Muscle layer of duodenum (tissue), 2 donors: ENCODE measurements around the gene RXRA.

ENCODE experiments used
- H3K27ac ChIP-seq: one replicate; pipeline ENCODE4 v1.7.0; 2013; ENCODE audit warnings: mild to moderate bottlenecking, low read length
- H3K27me3 ChIP-seq: one replicate; pipeline ENCODE4 v1.7.0; 2013; ENCODE audit warnings: low read depth, mild to moderate bottlenecking, control low read depth, low read length
- H3K36me3 ChIP-seq, 2 donors: one replicate each; pipeline ENCODE4 v1.7.0; 2013; ENCODE audit warnings: low read length in 2 of 2, control low read depth in 1 of 2, mild to moderate bottlenecking in 1 of 2; ENCODE audit not compliant: insufficient read depth in 2 of 2, control insufficient read depth in 1 of 2
- H3K4me1 ChIP-seq, 2 donors: one replicate each; pipeline ENCODE4 v1.7.0; 2013; ENCODE audit warnings: low read length in 2 of 2, mild to moderate bottlenecking in 2 of 2, control low read depth in 1 of 2, moderate library complexity in 1 of 2; ENCODE audit not compliant: insufficient read depth in 2 of 2, control insufficient read depth in 1 of 2
- H3K4me3 ChIP-seq, 2 donors: one replicate each; pipeline ENCODE4 v1.7.0; 2013; ENCODE audit warnings: low read length in 2 of 2, low read depth in 1 of 2, mild to moderate bottlenecking in 1 of 2
- H3K9me3 ChIP-seq, 2 donors: one replicate each; pipeline ENCODE4 v1.7.0; 2013; ENCODE audit warnings: low read length in 2 of 2, control low read depth in 1 of 2, mild to moderate bottlenecking in 1 of 2; ENCODE audit not compliant: control insufficient read depth in 1 of 2
- donor health status: healthy.

RXRA gene

GRCh38 chr9:134315716-134316448 is 10.4 kb upstream of the RXRA start:
- no peak overlapping the region for H3K27ac ChIP-seq
- H3K4me3 ChIP-seq = no peak overlapping the region
- peaks cover 5 to 25% of the 10 kb centered on the region in 2 donors for H3K4me1 ChIP-seq

GRCh38 chr9:134316449-134317160 is 9.7 kb upstream of the RXRA start:
- Histone ChIP-seq H3K4me3 (no peak overlapping the region), H3K36me3 (no peaks in the 10 kb centered on the region), H3K9me3 (peaks cover 0 to 5% of the 10 kb centered on the region in 2 donors), H3K4me1 (peaks cover 5 to 25% of the 10 kb centered on the region in 2 donors), H3K27me3 (no peaks in the 10 kb centered on the region), H3K27ac (no peak overlapping the region)

More at GRCh38 chr9:134315716-134316448, 10.4 kb upstream of the RXRA start:
- no peaks in the 10 kb centered on the region for H3K27me3 ChIP-seq
- peaks cover 0 to 6% of the 10 kb centered on the region in 2 donors for H3K9me3 ChIP-seq
- H3K36me3 ChIP-seq = no peaks in the 10 kb centered on the region

- peaks cover 5 to 25% of the 10 kb centered on the region in 2 donors for H3K4me1 ChIP-seq
- H3K36me3 ChIP-seq = no peaks in the 10 kb centered on the region
- H3K27ac ChIP-seq = no peak overlapping the region
- H3K9me3 ChIP-seq = peaks cover 0 to 5% of the 10 kb centered on the region in 2 donors
- H3K27me3 ChIP-seq = no peaks in the 10 kb centered on the region
- no peak overlapping the region for H3K4me3 ChIP-seq
These were observed 8.9 kb upstream of the RXRA start for GRCh38 chr9:134317400-134317789.

- H3K27ac ChIP-seq = no peak overlapping the region
- no peaks in the 10 kb centered on the region for H3K36me3 ChIP-seq
- H3K9me3 ChIP-seq = peaks cover 0 to 5% of the 10 kb centered on the region in 2 donors
- no peak overlapping the region for H3K4me3 ChIP-seq
- H3K27me3 ChIP-seq = no peaks in the 10 kb centered on the region
- H3K4me1 ChIP-seq = peaks cover 5 to 25% of the 10 kb centered on the region in 2 donors
These were observed 8.4 kb upstream of the RXRA start for GRCh38 chr9:134317790-134318414.

- Histone ChIP-seq H3K4me1 (peaks cover 5 to 25% of the 10 kb centered on the region in 2 donors), H3K9me3 (peaks cover 0 to under 1% of the 10 kb centered on the region in 2 donors), H3K27ac (no peak overlapping the region), H3K4me3 (no peak overlapping the region), H3K36me3 (no peaks in the 10 kb centered on the region), H3K27me3 (no peaks in the 10 kb centered on the region)
These were observed 7.8 kb upstream of the RXRA start for GRCh38 chr9:134318481-134318891.

- H3K4me3 ChIP-seq = no peak overlapping the region
- peaks cover 5 to 27% of the 10 kb centered on the region in 2 donors for H3K4me1 ChIP-seq
- H3K27me3 ChIP-seq = no peaks in the 10 kb centered on the region
- no peaks in the 10 kb centered on the region for H3K36me3 ChIP-seq
- no peak overlapping the region for H3K27ac ChIP-seq
- H3K9me3 ChIP-seq = no peaks in the 10 kb centered on the region
These were observed 7.3 kb upstream of the RXRA start for GRCh38 chr9:134318941-134319305.

- H3K27me3 ChIP-seq = no peaks in the 10 kb centered on the region
- H3K9me3 ChIP-seq = no peaks in the 10 kb centered on the region
- no peaks in the 10 kb centered on the region for H3K36me3 ChIP-seq
- H3K4me1 ChIP-seq = peaks cover 9 to 32% of the 10 kb centered on the region in 2 donors
- H3K4me3 ChIP-seq = no peak overlapping the region
- no peak overlapping the region for H3K27ac ChIP-seq
These were observed 6.7 kb upstream of the RXRA start for GRCh38 chr9:134319306-134320125.

GRCh38 chr9:134320126-134320867 is 6.0 kb upstream of the RXRA start:
- H3K9me3 ChIP-seq = no peaks in the 10 kb centered on the region
- peaks cover 9 to 32% of the 10 kb centered on the region in 2 donors for H3K4me1 ChIP-seq
- H3K27ac ChIP-seq = no peak overlapping the region
- H3K4me3 ChIP-seq = no peak overlapping the region
- H3K36me3 ChIP-seq = no peaks in the 10 kb centered on the region
- no peaks in the 10 kb centered on the region for H3K27me3 ChIP-seq

GRCh38 chr9:134320868-134321471 is 5.3 kb upstream of the RXRA start:
- H3K4me3 ChIP-seq = no peak overlapping the region
- H3K36me3 ChIP-seq = no peaks in the 10 kb centered on the region
- H3K27ac ChIP-seq = no peak overlapping the region
- no peaks in the 10 kb centered on the region for H3K27me3 ChIP-seq
- H3K9me3 ChIP-seq = no peaks in the 10 kb centered on the region
- peaks cover 9 to 27% of the 10 kb centered on the region in 2 donors for H3K4me1 ChIP-seq

GRCh38 chr9:134321531-134321930 is 4.7 kb upstream of the RXRA start:
- Histone ChIP-seq H3K4me3 (no peak overlapping the region), H3K27ac (no peak overlapping the region), H3K36me3 (no peaks in the 10 kb centered on the region), H3K4me1 (peaks cover 8 to 21% of the 10 kb centered on the region in 2 donors), H3K9me3 (no peaks in the 10 kb centered on the region), H3K27me3 (no peaks in the 10 kb centered on the region)
